ENCODE results near the gene PCDHGB3. TPM values are rescaled to one million over a fixed set of nuclear protein-coding genes. Genes with fewer than 3 reads are reported as not detected.

PCDHGB3 gene
- total and polyA plus RNA-seq, 10 of the 15 experiments (the other 5 are each of a cell fraction or from before 2014, with no cell fraction given): 0.12 to 0.50 (median 0.20) TPM; not detected in 4

DNA sequence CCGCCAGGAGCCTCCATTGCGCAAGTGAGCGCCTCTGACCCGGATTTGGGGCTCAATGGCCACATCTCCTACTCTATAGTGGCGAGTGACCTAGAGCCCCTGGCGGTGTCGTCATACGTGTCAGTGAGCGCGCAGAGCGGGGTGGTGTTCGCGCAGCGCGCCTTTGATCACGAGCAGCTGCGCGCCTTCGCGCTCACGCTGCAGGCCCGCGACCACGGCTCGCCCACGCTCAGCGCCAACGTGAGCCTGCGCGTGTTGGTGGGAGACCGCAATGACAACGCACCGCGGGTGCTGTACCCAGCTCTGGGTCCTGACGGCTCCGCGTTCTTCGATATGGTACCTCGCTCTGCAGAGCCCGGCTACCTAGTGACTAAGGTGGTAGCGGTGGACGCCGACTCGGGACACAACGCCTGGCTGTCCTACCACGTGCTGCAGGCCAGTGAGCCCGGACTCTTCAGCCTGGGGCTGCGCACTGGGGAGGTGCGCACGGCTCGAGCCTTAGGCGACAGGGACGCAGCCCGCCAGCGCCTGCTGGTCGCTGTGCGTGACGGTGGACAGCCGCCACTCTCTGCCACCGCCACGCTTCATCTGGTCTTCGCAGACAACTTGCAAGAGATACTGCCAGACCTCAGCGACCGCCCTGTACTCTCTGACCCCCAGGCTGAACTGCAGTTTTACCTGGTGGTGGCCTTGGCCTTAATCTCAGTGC, 39.7 kb downstream of the PCDHGB3 start:
- Histone ChIP-seq H3K27ac (ENCODE audit: control insufficient read depth, insufficient read depth) (no peak overlapping the region), H4K20me1 (ENCODE audit: control insufficient read depth, insufficient read depth) (no peaks in the 10 kb centered on the region), H3K9me3 (replicated peaks; ENCODE audit: control insufficient read depth, insufficient read depth, low read length) (peaks cover 13% of the 10 kb centered on the region; the same call in 2 of the 3 replicates), H3K4me1 (ENCODE audit: control insufficient read depth, insufficient read depth, low read length) (no peaks in the 10 kb centered on the region; the same call in 1 of the 2 replicates), H3K79me2 (ENCODE audit: control insufficient read depth, insufficient read depth, low read length) (no peaks in the 10 kb centered on the region), H2AFZ (ENCODE audit: control insufficient read depth, low read depth, low read length) (no peak overlapping the region), H3K27me3 (replicated peaks in 1 of 2; ENCODE audit: control insufficient read depth in 2 of 2, insufficient read depth in 2 of 2, low read length in 1 of 2) (peaks cover 0 to 1% of the 10 kb centered on the region in 2 experiments; a peak in 1 of 4 replicates), H3K4me3 (no peak overlapping the region), H3K4me2 (ENCODE audit: control insufficient read depth, insufficient read depth) (no peak overlapping the region), H3K9ac (ENCODE audit: control insufficient read depth, insufficient read depth, low read length) (no peak overlapping the region), H3K36me3 (ENCODE audit: control insufficient read depth in 2 of 2, insufficient read depth in 2 of 2, low read length in 1 of 2) (no peaks in the 10 kb centered on the region)
- BruUV-seq (replicated peaks): no TSS peak
- RAD21 ChIA-PET (ENCODE audit: unreplicated experiment): interaction anchor here (1.1 kb wide), 1 partner anchor 154 kb away, joined by 3 read pairs; no protein-coding TSS in a partner anchor
- CTCF ChIA-PET: interaction anchor here (0.7 to 1.0 kb wide), 4 partner anchors 11 to 394 kb away, joined by 3 to 4 read pairs (median 4); partner anchors contain the start of gene PCDHGA11
- no peak for TF ChIP-seq EZH2 (IDR thresholded peaks at IDR 0.05; ENCODE audit: borderline replicate concordance, control insufficient read depth, low read depth, low read length)
- TF ChIP-seq RB1 (IDR thresholded peaks at IDR 0.05; ENCODE audit: borderline replicate concordance): no peak
- TF ChIP-seq, protein P1, sequence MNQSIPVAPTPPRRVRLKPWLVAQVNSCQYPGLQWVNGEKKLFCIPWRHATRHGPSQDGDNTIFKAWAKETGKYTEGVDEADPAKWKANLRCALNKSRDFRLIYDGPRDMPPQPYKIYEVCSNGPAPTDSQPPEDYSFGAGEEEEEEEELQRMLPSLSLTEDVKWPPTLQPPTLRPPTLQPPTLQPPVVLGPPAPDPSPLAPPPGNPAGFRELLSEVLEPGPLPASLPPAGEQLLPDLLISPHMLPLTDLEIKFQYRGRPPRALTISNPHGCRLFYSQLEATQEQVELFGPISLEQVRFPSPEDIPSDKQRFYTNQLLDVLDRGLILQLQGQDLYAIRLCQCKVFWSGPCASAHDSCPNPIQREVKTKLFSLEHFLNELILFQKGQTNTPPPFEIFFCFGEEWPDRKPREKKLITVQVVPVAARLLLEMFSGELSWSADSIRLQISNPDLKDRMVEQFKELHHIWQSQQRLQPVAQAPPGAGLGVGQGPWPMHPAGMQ (IDR thresholded peaks at IDR 0.05; ENCODE audit: borderline replicate concordance): no peak
- TF ChIP-seq WRNIP1 (IDR thresholded peaks at IDR 0.05; ENCODE audit: borderline replicate concordance, low read depth, low read length): no peak
- TF ChIP-seq POU2F2 (IDR thresholded peaks at IDR 0.05; ENCODE audit: borderline replicate concordance, low read depth, low read length): no peak
- no peak for TF ChIP-seq CREM (IDR thresholded peaks at IDR 0.05; ENCODE audit: low read depth)
- TF ChIP-seq MTA2 (IDR thresholded peaks at IDR 0.05; ENCODE audit: low read depth): no peak
- no peak for TF ChIP-seq BMI1 (IDR thresholded peaks at IDR 0.05; ENCODE audit: borderline replicate concordance)
- TF ChIP-seq TARDBP (IDR thresholded peaks at IDR 0.05; ENCODE audit: borderline replicate concordance): no peak
- TF ChIP-seq CEBPB (IDR thresholded peaks at IDR 0.05; ENCODE audit: borderline replicate concordance in 1 of 2, low read depth in 2 of 2, low read length in 2 of 2): no peak
- TF ChIP-seq, protein P2, sequence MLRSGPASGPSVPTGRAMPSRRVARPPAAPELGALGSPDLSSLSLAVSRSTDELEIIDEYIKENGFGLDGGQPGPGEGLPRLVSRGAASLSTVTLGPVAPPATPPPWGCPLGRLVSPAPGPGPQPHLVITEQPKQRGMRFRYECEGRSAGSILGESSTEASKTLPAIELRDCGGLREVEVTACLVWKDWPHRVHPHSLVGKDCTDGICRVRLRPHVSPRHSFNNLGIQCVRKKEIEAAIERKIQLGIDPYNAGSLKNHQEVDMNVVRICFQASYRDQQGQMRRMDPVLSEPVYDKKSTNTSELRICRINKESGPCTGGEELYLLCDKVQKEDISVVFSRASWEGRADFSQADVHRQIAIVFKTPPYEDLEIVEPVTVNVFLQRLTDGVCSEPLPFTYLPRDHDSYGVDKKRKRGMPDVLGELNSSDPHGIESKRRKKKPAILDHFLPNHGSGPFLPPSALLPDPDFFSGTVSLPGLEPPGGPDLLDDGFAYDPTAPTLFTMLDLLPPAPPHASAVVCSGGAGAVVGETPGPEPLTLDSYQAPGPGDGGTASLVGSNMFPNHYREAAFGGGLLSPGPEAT (IDR thresholded peaks at IDR 0.05; ENCODE audit: low read depth): no peak
- TF ChIP-seq CBX5 (IDR thresholded peaks at IDR 0.05; ENCODE audit: low read depth): no peak
- ATAC-seq (no peak), DNase-seq (ENCODE audit: low read depth, low spot score) (no peak), FAIRE-seq (no peak)
- WGBS (ENCODE audit: insufficient coverage, insufficient replicate concordance, low lambda C conversion rate, missing lambda C conversion rate): 88% methylated on average over 63 of the region's 64 CpGs
- SMC1A ChIA-PET (ENCODE audit: uncharacterized antibody, unreplicated experiment): no interaction called here
- in situ Hi-C loops (cut with MboI): no loop called here
- POLR2A ChIA-PET: interaction anchor here (0.7 kb wide), 1 partner anchor 1085 kb away, joined by 8 read pairs; no protein-coding TSS in a partner anchor
- intact Hi-C loops (cut with micrococcal nuclease; ENCODE audit: unreplicated experiment): no loop called here
